Activated CD4-positive, alpha-beta memory T cell treated with anti-CD3 and anti-CD28 coated beads, Interleukin-2, amount 10 ng/mL, durations not matched to agents 7 days and 5 days (primary cell): Measurements from ENCODE around the gene PLAC8. TPM values are rescaled to one million over a fixed set of nuclear protein-coding genes. Genes with fewer than 3 reads are reported as not detected.
"Not testable (repeated sequence)": the region's sequence is repeated elsewhere in the genome, so short reads cannot be mapped to it uniquely, and the experiment has no call there.

Experiments
- CTCF ChIA-PET: fragments of 350-600 bp; sonication (Branson Sonifier 250); formaldehyde crosslinking; loops from one replicate; lab custom pipeline; 2021; ENCODE audit warnings: antibody characterized with exemption, inconsistent platforms; lab: Charles Lee
- POLR2A ChIA-PET: fragments of 350-600 bp; sonication (Branson Sonifier 250); formaldehyde crosslinking; loops from one replicate; lab custom pipeline; 2021; ENCODE audit warnings: antibody characterized with exemption; lab: Charles Lee
- DNase-seq: peaks from one replicate; pipeline ENCODE4 v3.0.0-alpha.2; 2020
- H3K27ac Mint-ChIP-seq: one replicate; pipeline ENCODE4 v1.8.0; 2021; ENCODE audit warnings: mild to moderate bottlenecking, mixed read lengths
- H3K27me3 Mint-ChIP-seq: one replicate; pipeline ENCODE4 v1.8.0; 2021; ENCODE audit warnings: mixed read lengths
- H3K36me3 Mint-ChIP-seq: one replicate; pipeline ENCODE4 v1.8.0; 2021; ENCODE audit warnings: low read depth, mixed read lengths
- H3K4me1 Mint-ChIP-seq: one replicate; pipeline ENCODE4 v1.8.0; 2021; ENCODE audit warnings: mixed read lengths
- H3K4me3 Mint-ChIP-seq: one replicate; pipeline ENCODE4 v1.8.0; 2021; ENCODE audit warnings: mild to moderate bottlenecking, mixed read lengths
- H3K9me3 Mint-ChIP-seq: one replicate; pipeline ENCODE4 v1.8.0; 2021; ENCODE audit warnings: mixed read lengths
- total RNA-seq, 2 experiments: library from RNA; stranded (reverse); gene quantifications; one replicate each; pipeline ENCODE4 v1.2.3, GENCODE V29; 2021

The PLAC8 gene
- total RNA-seq, 2 experiments from 2014 or later = 182 to 183 TPM

- no peak for DNase-seq
- Mint-ChIP-seq H3K27me3 (peaks cover 7% of the 10 kb centered on the region), H3K4me1 (peaks cover 27% of the 10 kb centered on the region), H3K27ac (no peak overlapping the region), H3K9me3 (peaks cover under 1% of the 10 kb centered on the region), H3K4me3 (no peak overlapping the region), H3K36me3 (peaks cover 14% of the 10 kb centered on the region)
- POLR2A ChIA-PET = no interaction called here
- CTCF ChIA-PET = no interaction called here
Measured at GRCh38 chr4:83128240-83128929, 13.9 kb upstream of the PLAC8 start.

GRCh38 chr4:83125738-83126141 is 11.2 kb upstream of the PLAC8 start:
- Mint-ChIP-seq H3K4me3 (peak overlapping the region; percentile 38), H3K27ac (peak overlapping the region; percentile 85), H3K27me3 (peaks cover 14% of the 10 kb centered on the region), H3K9me3 (no peaks in the 10 kb centered on the region), H3K4me1 (peaks cover 27% of the 10 kb centered on the region), H3K36me3 (peaks cover 16% of the 10 kb centered on the region)
- peak; percentile 79 for DNase-seq
- ChIA-PET POLR2A (interaction anchor here (0.8 to 4.2 kb wide), 6 partner anchors 11 to 158 kb away, joined by 3 to 30 read pairs (median 8); partner anchors contain the start of genes COQ2 and PLAC8), CTCF (interaction anchor here (0.7 to 4.1 kb wide), 9 partner anchors 12 to 159 kb away, joined by 3 to 35 read pairs (median 6); partner anchors contain the start of genes COQ2 and PLAC8)

- H3K36me3 Mint-ChIP-seq = peaks cover 16% of the 10 kb centered on the region
- H3K27me3 Mint-ChIP-seq = peaks cover 20% of the 10 kb centered on the region
- DNase-seq = no peak
- ChIA-PET POLR2A (interaction anchor here (1.2 to 4.2 kb wide), 3 partner anchors 10 to 94 kb away, joined by 3 to 30 read pairs (median 17); partner anchors contain the start of gene PLAC8), CTCF (interaction anchor here (2.5 to 4.1 kb wide), 3 partner anchors 10 to 136 kb away, joined by 6 to 35 read pairs (median 19); partner anchors contain the start of gene PLAC8)
- H3K9me3 Mint-ChIP-seq = no peaks in the 10 kb centered on the region
- H3K4me3 Mint-ChIP-seq = no peak overlapping the region
- H3K4me1 Mint-ChIP-seq = peaks cover 27% of the 10 kb centered on the region
- no peak overlapping the region for H3K27ac Mint-ChIP-seq
Measured at GRCh38 chr4:83124111-83124780, 9.7 kb upstream of the PLAC8 start.

GRCh38 chr4:83121246-83121645 is 6.7 kb upstream of the PLAC8 start:
- peaks cover 26% of the 10 kb centered on the region for H3K27me3 Mint-ChIP-seq
- peaks cover 21% of the 10 kb centered on the region for H3K4me1 Mint-ChIP-seq
- no peak overlapping the region for H3K27ac Mint-ChIP-seq
- H3K9me3 Mint-ChIP-seq = no peaks in the 10 kb centered on the region
- peaks cover 10% of the 10 kb centered on the region for H3K36me3 Mint-ChIP-seq
- no peak for DNase-seq
- POLR2A ChIA-PET = interaction anchor here (0.8 kb wide), 1 partner anchor 9 kb away, joined by 4 read pairs; no protein-coding TSS in a partner anchor
- no peak overlapping the region for H3K4me3 Mint-ChIP-seq
- CTCF ChIA-PET = interaction anchor here (1.2 kb wide), 1 partner anchor 131 kb away, joined by 3 read pairs; no protein-coding TSS in a partner anchor

GRCh38 chr4:83118869-83119268 is 4.3 kb upstream of the PLAC8 start:
- no peak for DNase-seq
- H3K36me3 Mint-ChIP-seq = peaks cover 3% of the 10 kb centered on the region
- no peak overlapping the region for H3K4me3 Mint-ChIP-seq
- H3K27me3 Mint-ChIP-seq = peaks cover 26% of the 10 kb centered on the region
- no peak overlapping the region for H3K27ac Mint-ChIP-seq
- H3K4me1 Mint-ChIP-seq = peaks cover 19% of the 10 kb centered on the region
- CTCF ChIA-PET = interaction anchor here (0.5 to 0.9 kb wide), 4 partner anchors 9 to 104 kb away, joined by 3 read pairs; no protein-coding TSS in a partner anchor
- H3K9me3 Mint-ChIP-seq = no peaks in the 10 kb centered on the region
- POLR2A ChIA-PET = no interaction called here

GRCh38 chr4:83115656-83116285 is 1.2 kb upstream of the PLAC8 start:
- DNase-seq = no peak
- no peak overlapping the region for H3K4me3 Mint-ChIP-seq
- H3K9me3 Mint-ChIP-seq = no peaks in the 10 kb centered on the region
- peaks cover 12% of the 10 kb centered on the region for H3K27me3 Mint-ChIP-seq
- POLR2A ChIA-PET = interaction anchor here (1.7 to 7.4 kb wide), 2 partner anchors 9 to 101 kb away, joined by 17 to 123 read pairs; no protein-coding TSS in a partner anchor
- peaks cover 42% of the 10 kb centered on the region for H3K4me1 Mint-ChIP-seq
- H3K36me3 Mint-ChIP-seq = peaks cover 19% of the 10 kb centered on the region
- no peak overlapping the region for H3K27ac Mint-ChIP-seq
- CTCF ChIA-PET = interaction anchor here (0.6 to 4.7 kb wide), 5 partner anchors 9 to 137 kb away, joined by 3 to 21 read pairs (median 4); no protein-coding TSS in a partner anchor

GRCh38 chr4:83115000-83115399 is 471 bp upstream of the PLAC8 start:
- peaks cover 49% of the 10 kb centered on the region for H3K4me1 Mint-ChIP-seq
- H3K27ac Mint-ChIP-seq = peak overlapping the region; percentile 79
- peaks cover 11% of the 10 kb centered on the region for H3K27me3 Mint-ChIP-seq
- ChIA-PET CTCF (interaction anchor here (1.1 to 4.7 kb wide), 10 partner anchors 10 to 166 kb away, joined by 3 to 21 read pairs (median 5); no protein-coding TSS in a partner anchor), POLR2A (interaction anchor here (1.0 to 7.4 kb wide), 8 partner anchors 10 to 169 kb away, joined by 3 to 123 read pairs (median 11); partner anchors contain the start of gene COPS4)
- no peaks in the 10 kb centered on the region for H3K9me3 Mint-ChIP-seq
- no peak for DNase-seq
- peaks cover 26% of the 10 kb centered on the region for H3K36me3 Mint-ChIP-seq
- peak overlapping the region; percentile 83 for H3K4me3 Mint-ChIP-seq

- Mint-ChIP-seq H3K4me3 (peak overlapping the region; percentile 83), H3K9me3 (no peaks in the 10 kb centered on the region), H3K4me1 (peaks cover 54% of the 10 kb centered on the region), H3K27me3 (peaks cover 3% of the 10 kb centered on the region), H3K36me3 (peaks cover 39% of the 10 kb centered on the region), H3K27ac (peak overlapping the region; percentile 81)
- CTCF ChIA-PET = interaction anchor here (0.7 to 4.7 kb wide), 14 partner anchors 11 to 171 kb away, joined by 3 to 21 read pairs (median 6); partner anchors contain the start of gene COQ2
- POLR2A ChIA-PET = interaction anchor here (0.8 to 7.4 kb wide), 11 partner anchors 12 to 139 kb away, joined by 3 to 123 read pairs (median 8); partner anchors contain the start of gene COPS4
- DNase-seq = peak; percentile 39
Measured at GRCh38 chr4:83113429-83113786, 1.1 kb downstream of the PLAC8 start.

- Mint-ChIP-seq H3K27ac (peak overlapping the region; percentile 81), H3K27me3 (peaks cover 3% of the 10 kb centered on the region), H3K4me3 (peak overlapping the region; percentile 83), H3K9me3 (no peaks in the 10 kb centered on the region), H3K4me1 (peaks cover 58% of the 10 kb centered on the region), H3K36me3 (peaks cover 43% of the 10 kb centered on the region)
- ChIA-PET CTCF (interaction anchor here (0.7 to 4.7 kb wide), 14 partner anchors 12 to 684 kb away, joined by 3 to 21 read pairs (median 6); partner anchors contain the start of gene COQ2), POLR2A (interaction anchor here (0.8 to 7.4 kb wide), 13 partner anchors 9 to 172 kb away, joined by 3 to 123 read pairs (median 7); partner anchors contain the start of genes COPS4 and COQ2)
- DNase-seq = peak; percentile 42
Measured at GRCh38 chr4:83112678-83113428, 1.7 kb downstream of the PLAC8 start.

- Mint-ChIP-seq H3K4me3 (peak overlapping the region; percentile 83), H3K4me1 (peaks cover 60% of the 10 kb centered on the region), H3K9me3 (no peaks in the 10 kb centered on the region), H3K36me3 (peaks cover 43% of the 10 kb centered on the region), H3K27me3 (peaks cover 3% of the 10 kb centered on the region), H3K27ac (peak overlapping the region; percentile 81)
- ChIA-PET POLR2A (interaction anchor here (0.8 to 7.4 kb wide), 14 partner anchors 10 to 172 kb away, joined by 3 to 123 read pairs (median 8); partner anchors contain the start of genes COPS4 and COQ2), CTCF (interaction anchor here (0.9 to 4.7 kb wide), 13 partner anchors 11 to 683 kb away, joined by 3 to 21 read pairs (median 12); partner anchors contain the start of gene COQ2)
- no peak for DNase-seq
Measured at GRCh38 chr4:83112231-83112630, 2.3 kb downstream of the PLAC8 start.

GRCh38 chr4:83111751-83112141 is 2.8 kb downstream of the PLAC8 start:
- H3K4me1 Mint-ChIP-seq = peaks cover 60% of the 10 kb centered on the region
- peak overlapping the region; percentile 69 for H3K4me3 Mint-ChIP-seq
- CTCF ChIA-PET = interaction anchor here (0.9 to 4.7 kb wide), 10 partner anchors 11 to 682 kb away, joined by 3 to 24 read pairs (median 18); no protein-coding TSS in a partner anchor
- H3K36me3 Mint-ChIP-seq = peaks cover 46% of the 10 kb centered on the region
- peak overlapping the region; percentile 77 for H3K27ac Mint-ChIP-seq
- not testable (repeated sequence) for H3K9me3 Mint-ChIP-seq, H3K27me3 Mint-ChIP-seq, DNase-seq
- POLR2A ChIA-PET = interaction anchor here (0.9 to 7.4 kb wide), 11 partner anchors 8 to 173 kb away, joined by 3 to 123 read pairs (median 7); partner anchors contain the start of genes COPS4 and COQ2
